ENCODE measurements around the gene ARAP1.

ARAP1 gene

GRCh38 chr11:72679869-72680268, 72.3 kb downstream of the ARAP1 start:
- DNase-seq = no peak

DNA sequence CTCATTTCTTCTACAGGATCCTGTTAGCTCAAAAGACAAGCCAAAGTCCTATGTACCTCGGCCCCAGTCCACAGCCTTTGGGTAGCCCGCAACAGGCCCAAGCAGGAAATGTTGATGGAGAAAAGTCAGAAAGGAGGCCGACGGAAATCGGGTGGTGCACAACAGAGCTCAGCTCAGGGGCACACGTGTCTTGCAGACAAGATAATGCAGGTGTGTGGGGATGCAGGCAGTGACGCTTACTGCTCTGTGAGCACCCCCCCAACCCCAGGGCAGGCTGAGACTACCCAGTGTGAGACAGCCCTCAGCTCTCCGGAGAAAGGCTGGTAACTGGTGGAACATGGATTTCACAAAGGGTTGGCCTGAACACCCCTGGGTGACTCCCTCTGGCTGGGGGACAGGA, 73.7 kb downstream of the ARAP1 start:
- DNase-seq = no peak

- peak; percentile 63 for DNase-seq
These were observed 75.3 kb downstream of the ARAP1 start for GRCh38 chr11:72676861-72677341.

GRCh38 chr11:72675221-72675620, 77.0 kb downstream of the ARAP1 start:
- no peak for DNase-seq

DNA sequence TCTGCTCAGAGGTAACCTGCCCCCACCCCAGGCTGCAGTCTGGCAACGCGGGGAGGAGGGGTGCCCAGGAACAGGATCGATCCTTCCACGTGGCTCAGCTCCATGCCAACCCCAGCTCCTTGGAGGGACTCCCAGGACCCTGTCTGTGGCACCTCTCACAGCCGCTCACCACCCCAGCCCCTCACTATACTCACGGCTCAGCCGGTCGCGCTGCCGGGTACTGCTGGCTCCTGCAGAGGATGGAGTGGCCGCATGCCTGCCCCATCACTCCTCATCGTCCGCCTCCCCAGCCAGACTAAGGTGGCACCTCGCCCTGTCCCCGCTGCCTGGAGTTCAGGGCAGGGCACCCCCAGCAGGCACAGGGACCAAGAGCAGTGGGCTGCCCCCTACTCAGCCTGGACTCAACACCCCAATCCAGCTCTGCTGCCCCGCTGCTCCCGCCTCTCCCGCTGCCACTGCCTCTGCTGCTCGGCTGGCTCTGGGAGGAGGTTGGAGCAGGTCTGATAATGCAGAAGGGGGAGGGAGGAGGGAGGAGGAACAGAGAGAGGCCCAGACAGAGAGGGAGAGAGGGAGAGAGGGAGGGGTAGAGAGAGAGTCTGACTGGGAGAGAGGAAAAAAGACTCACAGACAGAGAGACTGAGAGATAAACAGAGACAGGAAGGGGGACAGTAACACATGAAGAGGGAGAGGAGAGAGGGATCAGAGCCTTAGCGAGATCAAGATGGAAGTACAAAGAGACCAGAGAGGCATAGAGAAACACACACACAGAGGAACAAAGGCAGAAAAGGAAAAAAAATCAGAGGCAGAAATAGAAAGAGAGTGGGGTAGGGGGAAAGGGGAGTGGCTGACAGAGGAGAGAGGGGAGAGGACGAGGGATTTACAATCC, 78.0 kb downstream of the ARAP1 start, which contains the start of gene PDE2A:
TSS of gene PDE2A (minus strand) at position 480 of the 886 bp plus-strand sequence. CDS start at position 265, 215 bp downstream.
- DNase-seq = no peak

DNA sequence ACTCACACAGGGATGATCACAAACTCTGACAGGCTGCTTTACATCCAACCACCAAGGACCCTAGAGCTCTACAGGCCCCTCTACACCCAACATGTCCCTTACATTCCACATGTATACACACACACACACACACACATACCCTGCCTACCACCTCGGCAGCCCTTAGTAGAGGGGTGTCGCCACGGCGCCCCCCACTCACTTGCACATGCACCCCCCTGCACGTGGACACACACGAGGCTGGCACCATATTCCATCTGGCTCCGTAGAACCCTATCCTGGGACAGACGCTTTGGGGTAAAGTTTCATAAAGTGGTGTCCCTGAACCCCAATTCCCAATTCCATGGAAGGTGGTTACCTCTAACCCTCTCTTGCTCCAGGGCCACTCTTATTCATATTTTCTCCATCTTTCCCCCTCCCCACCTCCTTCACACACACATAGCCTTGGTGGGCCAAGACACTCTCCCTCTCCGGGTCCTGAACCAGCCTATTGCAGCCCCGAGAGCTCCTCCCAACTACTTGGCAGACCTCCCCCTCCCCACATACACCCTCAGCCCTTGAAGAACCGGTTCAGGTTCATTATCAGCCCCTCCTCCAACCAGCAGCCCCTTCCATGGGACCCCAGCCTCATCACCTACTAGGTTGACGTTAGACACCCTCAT, 78.8 kb downstream of the ARAP1 start:
- DNase-seq = no peak

DNA sequence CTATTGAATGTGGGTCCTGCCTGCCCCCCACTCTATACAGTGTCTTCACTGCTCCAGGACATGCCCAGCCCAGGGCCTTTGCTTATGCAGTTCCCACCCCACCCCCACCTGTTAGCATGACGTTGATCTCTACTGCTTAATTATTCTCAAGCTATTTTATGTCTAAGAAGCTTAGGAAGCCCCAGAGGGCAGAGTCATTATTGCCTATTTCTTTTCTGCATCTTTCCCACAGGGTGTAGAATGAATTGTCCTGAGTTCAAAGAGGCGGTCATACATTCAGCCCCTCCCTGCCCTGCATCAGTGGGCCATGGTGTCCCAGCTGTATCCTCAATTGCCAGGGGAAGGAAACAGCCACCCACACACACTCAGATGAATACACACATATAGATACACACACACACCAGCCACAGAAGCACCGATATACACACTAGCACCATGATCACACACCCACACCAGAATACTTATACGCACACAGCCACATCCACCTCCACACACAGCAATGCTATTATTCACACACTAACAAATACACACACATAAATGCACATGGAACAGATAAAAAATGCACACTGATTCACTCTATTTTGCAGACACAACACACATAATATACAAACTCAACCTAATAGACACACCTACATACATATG, 79.5 kb downstream of the ARAP1 start:
- no peak for DNase-seq

GRCh38 chr11:72671152-72672099, 80.8 kb downstream of the ARAP1 start:
- DNase-seq = no peak

DNA sequence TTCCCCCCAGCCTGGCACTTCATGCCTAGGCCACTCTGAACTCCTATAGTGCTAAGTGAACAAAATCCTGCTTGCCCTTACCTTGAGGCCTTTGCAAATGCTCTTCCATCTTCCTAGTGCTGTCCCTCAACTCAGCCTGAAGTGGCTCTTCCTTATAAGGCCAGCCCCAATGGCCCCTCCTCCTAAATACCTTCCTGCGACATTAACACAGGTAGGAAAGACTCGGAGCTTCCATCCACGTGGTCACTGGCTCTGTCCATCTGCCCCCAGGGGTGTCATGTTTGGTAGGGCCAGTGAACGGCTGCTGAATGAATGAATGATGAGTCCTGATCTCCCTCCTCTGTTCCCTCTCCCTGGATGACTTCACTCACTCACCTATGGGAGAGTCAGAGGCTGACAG, 82.2 kb downstream of the ARAP1 start:
- DNase-seq = no peak

GRCh38 chr11:72669527-72669926, 82.7 kb downstream of the ARAP1 start:
- DNase-seq = no peak

DNA sequence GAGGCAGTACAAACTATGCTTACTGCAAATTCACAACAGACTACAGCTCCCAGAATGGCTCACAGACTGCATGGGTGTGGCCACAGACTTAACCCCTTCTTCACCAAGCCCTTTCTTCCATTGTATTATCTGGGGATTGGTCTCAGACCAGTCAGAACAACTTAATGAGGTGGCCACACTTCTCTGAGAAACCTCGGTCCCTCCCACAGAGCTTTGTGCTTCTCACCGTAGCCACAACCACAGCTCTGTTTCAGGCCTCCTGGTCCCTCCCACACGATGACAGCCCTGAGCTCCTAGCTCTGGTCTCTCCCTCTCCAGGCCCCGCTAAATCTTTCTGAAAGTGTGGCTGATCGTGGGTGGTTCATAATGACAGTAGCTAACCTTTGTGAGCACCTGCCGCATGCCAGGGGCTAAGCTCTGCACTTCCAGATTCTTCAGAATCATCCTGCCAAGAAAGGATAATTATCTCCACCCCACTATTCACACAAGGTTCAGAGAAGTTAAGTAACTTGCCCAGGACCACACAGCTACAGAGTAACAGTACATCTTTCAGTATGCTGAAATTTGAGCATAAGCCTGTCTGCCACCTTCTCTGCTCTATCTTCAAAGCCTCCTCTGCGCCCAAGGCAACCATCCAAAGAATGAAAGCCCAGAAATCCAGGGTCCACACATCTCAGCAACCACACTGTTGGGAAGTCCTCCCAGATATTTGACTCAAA, 83.4 kb downstream of the ARAP1 start:
- DNase-seq = no peak

DNA sequence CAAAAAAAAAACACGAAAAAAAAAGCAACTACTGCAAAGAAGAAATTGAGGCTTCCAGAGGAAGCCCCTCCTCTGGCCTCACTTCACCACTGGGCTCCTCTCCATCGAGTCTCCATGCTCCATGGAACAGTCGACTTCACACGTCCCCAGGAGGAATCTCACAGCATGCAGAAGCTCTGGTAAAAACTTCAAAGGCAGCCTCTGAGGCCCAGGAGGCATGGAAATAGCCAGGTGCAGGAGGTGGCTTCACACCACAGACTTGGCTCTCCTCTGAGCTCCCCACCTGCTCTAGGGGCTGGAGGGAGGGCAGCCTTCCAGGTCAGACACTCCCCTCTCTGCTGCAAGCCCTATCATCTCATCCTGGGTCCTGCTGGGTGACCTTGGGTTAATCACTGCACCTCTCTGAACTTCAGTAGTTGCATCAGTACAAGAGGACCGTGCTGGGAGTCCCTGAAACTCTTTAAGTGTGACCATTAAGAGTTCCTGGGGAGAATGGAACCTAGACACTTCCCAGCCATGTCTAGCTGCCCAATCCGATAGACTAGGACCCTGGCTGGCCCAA, 86.2 kb downstream of the ARAP1 start:
- no peak for DNase-seq

GRCh38 chr11:72662036-72662435, 90.2 kb downstream of the ARAP1 start:
- DNase-seq = no peak

- no peak for DNase-seq
These were observed 90.7 kb downstream of the ARAP1 start for GRCh38 chr11:72661486-72661885.

DNA sequence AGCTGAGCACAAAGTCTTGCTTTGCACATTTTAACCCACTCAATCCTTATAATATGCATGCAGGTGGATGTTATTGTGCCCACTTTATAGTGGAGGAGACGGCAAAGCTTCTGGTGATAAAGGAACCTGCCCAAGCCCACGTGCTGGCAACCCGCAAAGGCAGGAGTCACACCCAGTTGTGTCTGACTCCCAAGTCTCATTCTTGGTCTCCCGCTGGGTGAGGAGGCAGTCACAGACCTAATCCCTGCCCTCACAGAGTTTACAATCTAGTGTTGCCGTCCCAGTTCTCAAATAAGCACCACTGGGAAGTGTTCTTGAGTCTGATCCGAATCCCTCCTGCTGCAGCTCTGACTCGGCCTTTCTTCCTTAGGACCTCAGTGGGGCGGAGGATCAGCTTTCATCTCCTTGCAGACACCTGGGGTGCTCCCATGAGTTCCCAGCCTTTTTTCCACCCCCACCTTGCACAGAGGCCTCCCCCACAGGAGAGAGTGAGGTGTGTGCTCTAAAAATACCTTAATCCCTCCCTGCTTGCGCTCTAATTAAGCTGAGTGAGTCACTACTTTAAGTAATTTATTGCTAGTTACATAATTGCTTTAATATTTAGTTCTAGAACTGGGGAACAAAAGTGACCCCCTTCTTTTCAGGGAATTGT, 93.1 kb downstream of the ARAP1 start:
- no peak for DNase-seq

DNA sequence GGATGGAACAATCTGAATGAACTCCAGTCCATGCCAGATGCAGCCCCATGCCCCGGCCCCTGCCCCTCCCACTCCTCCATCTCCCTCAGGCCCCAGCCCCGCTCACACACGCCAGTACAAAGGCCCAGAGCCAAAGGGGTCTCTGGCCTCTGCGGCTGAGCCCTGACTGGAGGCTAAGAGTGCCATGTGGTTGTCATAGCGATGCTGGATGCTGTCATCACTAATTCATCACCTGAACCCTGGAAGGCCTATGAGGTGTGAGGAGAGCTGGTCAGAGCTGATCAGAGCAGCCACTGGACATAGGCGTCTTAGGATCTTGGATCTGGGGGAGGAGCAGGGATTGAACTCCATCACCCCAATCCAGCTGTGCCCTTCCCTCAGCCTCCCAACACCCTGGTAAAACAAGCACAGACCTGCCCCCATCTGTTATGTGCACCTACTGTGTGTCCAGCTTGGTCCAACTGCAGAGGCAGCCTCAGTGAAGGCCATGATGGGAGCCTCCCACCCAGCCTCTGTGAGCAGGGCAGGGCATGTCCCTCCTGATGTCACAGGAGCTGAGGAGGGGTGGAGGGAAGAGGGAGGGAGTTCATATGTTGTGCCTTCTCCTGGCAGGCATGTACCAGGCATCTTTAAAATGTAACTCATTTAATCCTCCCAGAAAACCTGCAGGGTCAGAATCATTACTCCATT, 94.7 kb downstream of the ARAP1 start:
- DNase-seq = no peak

DNA sequence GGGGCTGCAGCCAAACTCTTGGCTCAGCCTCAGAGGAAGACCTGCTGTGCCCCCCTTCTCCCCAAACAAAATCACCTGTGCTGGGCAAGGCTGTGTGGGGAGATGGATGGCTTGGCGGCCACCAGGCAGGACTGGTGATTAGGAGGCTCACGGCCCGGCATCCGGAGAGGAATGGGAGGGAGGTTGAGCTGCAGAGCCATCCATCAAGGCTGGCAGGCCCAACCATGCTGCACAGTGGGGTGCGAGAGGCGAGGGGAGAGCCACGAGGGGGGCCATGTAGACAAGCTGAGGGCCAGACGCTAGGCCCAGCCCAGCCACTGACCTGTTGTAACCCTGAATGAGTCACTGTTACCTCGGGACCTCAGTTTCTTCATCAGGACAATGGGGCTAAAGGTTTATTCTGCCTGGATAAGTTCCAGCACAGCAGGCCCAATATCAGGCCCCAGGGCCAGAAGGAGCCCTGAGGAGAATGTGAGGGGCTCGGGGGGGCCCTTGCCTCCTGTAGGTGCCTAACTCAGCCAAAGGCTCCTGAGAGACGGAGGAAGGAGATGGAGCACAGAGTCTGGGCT, 96.2 kb downstream of the ARAP1 start:
- DNase-seq = no peak

- DNase-seq = no peak
These were observed 97.2 kb downstream of the ARAP1 start for GRCh38 chr11:72655014-72655413.

GRCh38 chr11:72653649-72654048, 98.6 kb downstream of the ARAP1 start:
- DNase-seq = no peak
